ENCODE data around the gene ANKRD9. TPM values are rescaled to one million over a fixed set of nuclear protein-coding genes. Genes with fewer than 3 reads are reported as not detected.
"Not testable (repeated sequence)": the region's sequence is repeated elsewhere in the genome, so short reads cannot be mapped to it uniquely, and the experiment has no call there.

Gene ANKRD9
- total RNA-seq, 1 donor from 2014 or later, result 13.4 TPM

DNA sequence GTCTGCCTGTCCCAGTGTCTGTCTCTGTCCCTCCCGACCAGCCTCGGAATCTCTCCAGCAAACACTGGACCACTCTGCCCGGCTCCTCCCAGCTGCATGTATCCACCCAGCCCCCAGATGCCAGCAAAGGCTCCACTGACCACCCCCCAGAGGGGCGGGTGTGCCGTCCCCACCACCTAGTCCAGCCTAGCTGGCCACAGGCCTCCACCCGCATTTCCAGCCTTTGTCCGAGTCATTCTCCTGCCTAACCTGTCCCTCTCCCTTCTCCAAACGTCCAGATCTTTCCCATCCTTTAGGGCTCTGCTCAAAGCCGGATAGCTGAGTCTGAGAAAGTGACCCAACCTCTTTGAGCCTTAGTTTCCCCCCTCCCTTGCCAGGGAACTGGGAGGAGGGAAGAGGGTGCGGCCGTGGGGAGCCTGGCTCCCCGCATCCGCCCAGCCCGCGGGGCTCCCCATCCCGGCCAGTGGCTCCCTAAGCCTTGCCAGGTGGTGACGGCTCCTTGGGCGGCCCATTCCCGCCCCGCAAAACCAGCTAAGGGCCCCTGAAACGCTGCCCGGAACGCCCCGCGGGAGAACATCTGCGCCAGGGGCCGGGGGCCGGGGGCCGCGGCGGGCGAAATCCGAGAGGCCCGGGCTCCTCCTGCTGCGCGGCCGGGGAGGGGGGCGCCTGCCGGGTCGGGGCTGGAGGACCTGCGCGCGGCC is 34.6 kb upstream of the ANKRD9 start:
- Mint-ChIP-seq H3K4me1 (ENCODE audit: low read depth) (no peaks in the 10 kb centered on the region), H3K9me3 (no peaks in the 10 kb centered on the region), H3K27me3 (ENCODE audit: insufficient read depth) (peaks cover 38% of the 10 kb centered on the region), H3K36me3 (ENCODE audit: low read depth) (no peaks in the 10 kb centered on the region), H3K27ac (no peak overlapping the region), H3K4me3 (peak overlapping the region; percentile 22)
- intact Hi-C loops (cut with micrococcal nuclease), result no loop called here
- no peak for DNase-seq (ENCODE audit: low spot score)

- H3K4me3 Mint-ChIP-seq, result no peak overlapping the region
- H3K27ac Mint-ChIP-seq, result no peak overlapping the region
- H3K27me3 Mint-ChIP-seq (ENCODE audit: insufficient read depth), result peaks cover 20% of the 10 kb centered on the region
- H3K9me3 Mint-ChIP-seq, result no peaks in the 10 kb centered on the region
- DNase-seq (ENCODE audit: low spot score), result no peak
- H3K4me1 Mint-ChIP-seq (ENCODE audit: low read depth), result no peaks in the 10 kb centered on the region
- H3K36me3 Mint-ChIP-seq (ENCODE audit: low read depth), result no peaks in the 10 kb centered on the region
- intact Hi-C loops (cut with micrococcal nuclease), result no loop called here
These were observed 32.2 kb upstream of the ANKRD9 start for GRCh38 chr14:102541771-102542170.

GRCh38 chr14:102541029-102541491 is 31.5 kb upstream of the ANKRD9 start:
- H3K9me3 Mint-ChIP-seq; H3K4me1 Mint-ChIP-seq (ENCODE audit: low read depth): not testable (repeated sequence)
- H3K27me3 Mint-ChIP-seq (ENCODE audit: insufficient read depth), result peaks cover 15% of the 10 kb centered on the region

DNA sequence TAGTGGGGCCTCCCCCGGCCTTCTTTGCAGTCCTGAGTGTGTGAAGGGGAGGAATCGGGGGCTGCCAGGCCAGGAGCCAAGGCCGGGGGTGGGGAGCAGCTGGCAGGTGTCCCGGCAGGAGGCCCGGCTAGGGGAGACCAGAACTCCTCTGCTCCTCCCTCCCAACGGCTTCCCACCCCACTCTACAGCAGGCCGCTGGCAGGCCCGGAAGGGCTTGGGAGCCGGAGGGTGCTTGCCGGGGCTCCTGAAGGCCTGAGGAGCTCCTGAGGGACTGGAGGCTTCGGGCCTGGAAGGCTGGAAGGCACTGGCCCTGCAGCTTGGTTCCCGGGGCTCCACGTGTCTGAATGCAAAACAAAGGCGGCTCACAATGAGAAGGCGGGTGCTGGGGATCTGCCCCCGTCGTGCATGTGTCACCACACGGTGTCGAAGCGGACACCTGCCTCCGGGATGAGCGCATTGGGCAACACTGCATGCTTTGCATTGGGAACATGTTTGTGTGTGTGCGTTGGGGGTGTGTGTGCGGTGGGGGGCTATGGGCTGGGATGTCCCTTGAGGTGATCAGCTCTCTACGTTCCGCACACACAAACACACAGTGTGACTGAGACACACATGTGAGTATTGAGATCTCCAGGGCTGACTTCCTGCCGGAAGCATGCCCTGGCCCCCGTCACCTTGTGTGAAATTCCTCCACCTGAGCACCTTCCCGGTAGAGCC is 30.9 kb upstream of the ANKRD9 start:
- peaks cover 11% of the 10 kb centered on the region for H3K27me3 Mint-ChIP-seq (ENCODE audit: insufficient read depth)
- H3K27ac Mint-ChIP-seq, result no peak overlapping the region
- no peaks in the 10 kb centered on the region for H3K36me3 Mint-ChIP-seq (ENCODE audit: low read depth)
- intact Hi-C loops (cut with micrococcal nuclease), result no loop called here
- H3K4me1 Mint-ChIP-seq (ENCODE audit: low read depth), result no peaks in the 10 kb centered on the region
- no peak overlapping the region for H3K4me3 Mint-ChIP-seq
- no peak for DNase-seq (ENCODE audit: low spot score)
- no peaks in the 10 kb centered on the region for H3K9me3 Mint-ChIP-seq

More at GRCh38 chr14:102541029-102541491, 31.5 kb upstream of the ANKRD9 start:
- DNase-seq (ENCODE audit: low spot score); H3K36me3 Mint-ChIP-seq (ENCODE audit: low read depth); H3K4me3 Mint-ChIP-seq; intact Hi-C loops (cut with micrococcal nuclease); H3K27ac Mint-ChIP-seq: not testable (repeated sequence)

GRCh38 chr14:102539544-102540314 is 30.2 kb upstream of the ANKRD9 start:
- H3K9me3 Mint-ChIP-seq, result no peaks in the 10 kb centered on the region
- H3K27ac Mint-ChIP-seq, result no peak overlapping the region
- intact Hi-C loops (cut with micrococcal nuclease), result no loop called here
- H3K27me3 Mint-ChIP-seq (ENCODE audit: insufficient read depth), result peaks cover 7% of the 10 kb centered on the region
- no peaks in the 10 kb centered on the region for H3K36me3 Mint-ChIP-seq (ENCODE audit: low read depth)
- no peak overlapping the region for H3K4me3 Mint-ChIP-seq
- DNase-seq (ENCODE audit: low spot score), result no peak
- no peaks in the 10 kb centered on the region for H3K4me1 Mint-ChIP-seq (ENCODE audit: low read depth)

DNA sequence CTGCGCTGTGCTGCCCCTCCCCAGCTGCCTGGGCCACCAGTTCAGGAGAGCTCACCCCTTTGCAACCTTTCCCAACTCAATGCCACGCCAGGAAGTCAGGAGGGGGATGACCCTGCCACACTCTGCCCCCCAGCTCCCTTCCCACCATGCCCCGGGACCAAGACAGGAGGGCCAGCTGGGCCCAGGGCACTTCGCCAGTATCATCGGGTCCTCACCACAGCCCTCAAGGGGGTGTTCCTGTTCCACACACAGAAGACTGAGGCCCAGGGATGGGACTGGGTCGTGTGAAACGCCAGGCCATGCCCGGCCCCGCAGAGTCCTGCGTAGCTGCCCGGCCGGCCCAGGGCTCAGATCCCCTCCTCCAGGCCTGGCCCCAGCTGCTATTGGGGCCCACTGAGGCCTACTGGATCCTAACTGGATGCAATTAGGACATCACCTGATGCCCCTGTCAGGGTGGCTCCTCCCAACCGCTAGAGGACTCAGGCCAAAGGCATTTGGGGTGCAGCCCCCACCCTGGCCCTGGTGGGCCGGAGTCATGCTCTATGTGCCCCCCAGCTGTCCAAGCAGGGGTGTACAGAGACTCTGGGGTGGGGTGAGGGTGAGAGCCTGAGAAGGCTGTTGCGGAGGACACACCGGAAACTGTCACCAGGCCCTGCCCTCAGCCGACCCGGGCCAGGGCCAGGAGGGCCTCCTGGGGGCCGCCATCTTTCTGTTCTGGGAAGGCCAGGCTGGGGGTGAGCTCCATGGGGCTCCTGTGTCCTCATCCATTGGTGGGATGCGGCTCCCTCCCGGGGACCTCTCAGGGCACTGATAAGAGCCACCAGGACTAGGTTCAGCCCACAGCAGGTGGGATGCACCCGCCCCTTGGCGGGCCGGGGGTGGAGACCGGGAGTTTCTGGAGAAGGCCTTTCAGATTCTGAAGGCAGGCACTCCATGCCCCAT is 29.3 kb upstream of the ANKRD9 start:
- no peak overlapping the region for H3K4me3 Mint-ChIP-seq
- H3K36me3 Mint-ChIP-seq (ENCODE audit: low read depth), result no peaks in the 10 kb centered on the region
- H3K27ac Mint-ChIP-seq, result no peak overlapping the region
- no peaks in the 10 kb centered on the region for H3K9me3 Mint-ChIP-seq
- intact Hi-C loops (cut with micrococcal nuclease), result no loop called here
- no peaks in the 10 kb centered on the region for H3K4me1 Mint-ChIP-seq (ENCODE audit: low read depth)
- H3K27me3 Mint-ChIP-seq (ENCODE audit: insufficient read depth), result peaks cover 4% of the 10 kb centered on the region
- DNase-seq (ENCODE audit: low spot score), result no peak

DNA sequence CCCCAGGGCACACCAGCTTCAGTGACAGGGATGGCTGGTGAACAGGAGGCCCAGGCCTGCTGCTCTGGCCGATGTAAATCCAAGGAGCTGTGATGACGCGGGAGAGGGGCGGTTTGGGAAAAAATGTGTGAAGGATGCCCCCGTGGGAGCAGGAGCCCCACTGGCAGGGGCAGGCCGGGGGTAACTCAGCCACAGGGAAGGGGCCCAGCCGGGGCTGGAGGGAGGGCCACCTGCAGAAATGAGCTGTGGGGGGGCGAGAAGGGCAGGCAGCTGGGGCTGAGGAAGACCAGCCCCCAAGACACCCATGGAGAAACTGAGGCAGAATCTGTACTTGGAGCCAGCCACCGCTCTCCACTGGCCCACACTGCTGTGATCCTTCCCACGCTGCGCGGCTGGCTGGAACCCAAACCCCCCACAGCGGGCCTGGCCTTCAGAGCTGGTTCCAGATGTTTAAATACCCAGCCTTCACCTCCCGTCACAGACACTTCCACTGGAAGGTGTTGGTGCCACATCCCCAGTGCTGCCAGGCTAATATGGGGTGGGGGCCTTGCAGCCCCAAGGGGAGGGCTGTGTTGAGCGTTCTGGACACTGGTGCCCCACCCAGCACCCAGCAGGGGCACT is 28.5 kb upstream of the ANKRD9 start:
- no peaks in the 10 kb centered on the region for H3K9me3 Mint-ChIP-seq
- no peaks in the 10 kb centered on the region for H3K27me3 Mint-ChIP-seq (ENCODE audit: insufficient read depth)
- H3K36me3 Mint-ChIP-seq (ENCODE audit: low read depth), result no peaks in the 10 kb centered on the region
- H3K4me1 Mint-ChIP-seq (ENCODE audit: low read depth), result no peaks in the 10 kb centered on the region
- intact Hi-C loops (cut with micrococcal nuclease), result no loop called here
- DNase-seq (ENCODE audit: low spot score), result no peak
- no peak overlapping the region for H3K4me3 Mint-ChIP-seq
- H3K27ac Mint-ChIP-seq, result no peak overlapping the region

DNA sequence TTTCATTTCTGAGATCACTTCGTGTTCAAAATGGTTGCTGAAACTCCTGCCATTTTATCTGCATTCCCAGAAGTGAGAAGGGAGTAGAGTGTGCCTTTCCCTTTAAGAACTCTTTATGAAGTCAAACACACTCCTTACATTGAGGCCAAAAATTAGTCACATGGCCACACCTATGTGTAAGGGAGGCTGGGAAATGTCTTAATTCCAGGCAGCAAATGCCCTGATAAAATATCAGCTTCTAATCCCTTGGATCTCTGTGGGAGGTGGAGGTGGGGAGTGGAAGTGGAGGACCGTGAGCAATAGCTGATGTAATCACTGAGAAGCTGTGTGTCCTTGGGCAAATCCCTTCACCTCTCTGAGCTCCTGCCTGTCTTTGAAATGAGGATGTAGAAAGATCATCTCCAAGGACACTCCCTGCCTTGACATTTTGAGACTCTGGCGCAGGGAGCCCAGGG is 22.7 kb upstream of the ANKRD9 start:
- DNase-seq (ENCODE audit: low spot score), result no peak
- H3K4me1 Mint-ChIP-seq (ENCODE audit: low read depth), result peaks cover 6% of the 10 kb centered on the region
- intact Hi-C loops (cut with micrococcal nuclease), result no loop called here
- no peak overlapping the region for H3K4me3 Mint-ChIP-seq
- no peaks in the 10 kb centered on the region for H3K9me3 Mint-ChIP-seq
- no peaks in the 10 kb centered on the region for H3K36me3 Mint-ChIP-seq (ENCODE audit: low read depth)
- H3K27me3 Mint-ChIP-seq (ENCODE audit: insufficient read depth), result no peaks in the 10 kb centered on the region
- no peak overlapping the region for H3K27ac Mint-ChIP-seq

GRCh38 chr14:102530828-102531478 is 21.4 kb upstream of the ANKRD9 start:
- H3K36me3 Mint-ChIP-seq (ENCODE audit: low read depth), result no peaks in the 10 kb centered on the region
- H3K27ac Mint-ChIP-seq, result no peak overlapping the region
- intact Hi-C loops (cut with micrococcal nuclease), result no loop called here
- no peaks in the 10 kb centered on the region for H3K27me3 Mint-ChIP-seq (ENCODE audit: insufficient read depth)
- DNase-seq (ENCODE audit: low spot score), result no peak
- H3K9me3 Mint-ChIP-seq, result no peaks in the 10 kb centered on the region
- no peak overlapping the region for H3K4me3 Mint-ChIP-seq
- peaks cover 7% of the 10 kb centered on the region for H3K4me1 Mint-ChIP-seq (ENCODE audit: low read depth)

DNA sequence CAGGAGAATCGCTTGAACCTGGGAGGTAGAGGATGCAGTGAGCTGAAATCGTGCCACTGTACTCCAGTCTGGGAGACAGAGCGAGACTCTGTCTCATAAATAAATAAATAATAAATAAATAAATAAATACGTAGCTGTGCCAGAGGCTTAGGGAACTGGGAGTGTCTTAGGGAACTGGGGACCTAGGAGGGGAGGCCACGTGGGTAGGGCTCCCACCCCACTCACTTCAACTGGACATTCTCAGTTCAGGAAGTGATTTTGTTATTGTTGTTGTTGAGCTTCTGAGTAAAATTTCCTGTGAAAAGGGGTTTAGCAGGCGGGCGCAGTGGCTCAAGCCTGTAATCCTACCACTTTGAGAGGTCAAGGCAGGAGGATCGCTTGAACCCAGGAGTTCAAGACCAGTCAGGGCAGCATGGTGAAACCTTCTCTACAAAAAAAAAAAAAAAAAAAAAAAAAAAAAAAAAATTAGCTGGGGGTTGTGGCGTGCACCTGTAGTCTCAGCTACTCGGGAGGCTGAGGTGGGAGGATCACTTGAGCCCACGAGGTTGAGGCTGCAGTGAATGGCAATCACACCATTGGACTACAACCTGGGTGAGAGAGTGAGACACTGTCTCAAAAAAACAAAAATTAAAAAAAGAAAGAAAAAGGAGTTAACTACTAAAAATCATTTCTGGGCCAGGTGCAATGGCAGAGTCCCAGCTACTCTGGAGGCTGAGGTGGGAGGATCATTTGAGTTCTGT is 19.0 kb upstream of the ANKRD9 start:
- no peak overlapping the region for H3K4me3 Mint-ChIP-seq
- H3K9me3 Mint-ChIP-seq, result no peaks in the 10 kb centered on the region
- H3K36me3 Mint-ChIP-seq (ENCODE audit: low read depth), result no peaks in the 10 kb centered on the region
- peaks cover 23% of the 10 kb centered on the region for H3K4me1 Mint-ChIP-seq (ENCODE audit: low read depth)
- no peak for DNase-seq (ENCODE audit: low spot score)
- intact Hi-C loops (cut with micrococcal nuclease), result loop anchor here (10.0 kb wide), 3 partner anchors 246 to 714 kb away; partner anchors contain the start of gene TRAF3
- H3K27me3 Mint-ChIP-seq (ENCODE audit: insufficient read depth), result no peaks in the 10 kb centered on the region
- no peak overlapping the region for H3K27ac Mint-ChIP-seq

DNA sequence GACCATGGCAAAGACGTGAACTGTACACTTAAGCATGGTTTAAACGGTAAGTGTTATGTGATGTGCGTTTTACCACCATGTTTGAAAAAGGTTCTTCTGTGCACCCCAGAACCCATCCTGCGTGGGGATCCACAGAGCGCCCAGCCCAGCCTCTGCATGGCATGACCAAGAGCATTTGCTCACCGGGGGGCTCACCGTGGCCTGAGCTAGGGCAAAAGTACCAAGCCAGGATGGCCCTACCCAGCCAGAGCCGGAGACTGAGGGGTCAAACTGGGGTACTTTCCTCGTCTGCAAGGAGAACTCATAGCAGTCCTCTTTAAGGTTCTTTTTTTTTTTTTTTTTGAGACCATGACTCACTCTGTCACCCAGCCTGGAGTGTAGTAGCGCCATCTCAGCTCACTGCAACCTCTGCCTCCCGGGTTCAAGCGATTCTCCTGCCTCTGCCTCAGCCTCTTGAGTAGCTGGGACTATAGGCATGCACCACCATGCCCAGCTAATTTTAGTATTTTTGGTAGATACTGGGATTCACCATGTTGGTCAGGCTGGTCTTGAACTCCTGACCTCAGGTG is 16.4 kb upstream of the ANKRD9 start:
- Mint-ChIP-seq H3K27me3 (ENCODE audit: insufficient read depth) (peaks cover 2% of the 10 kb centered on the region), H3K36me3 (ENCODE audit: low read depth) (no peaks in the 10 kb centered on the region), H3K9me3 (no peaks in the 10 kb centered on the region), H3K27ac (peak overlapping the region; percentile 88), H3K4me3 (peak overlapping the region; percentile 92), H3K4me1 (ENCODE audit: low read depth) (peaks cover 31% of the 10 kb centered on the region)
- intact Hi-C loops (cut with micrococcal nuclease), result loop anchor here (10.0 kb wide), 3 partner anchors 249 to 711 kb away; partner anchors contain the start of gene TRAF3
- DNase-seq (ENCODE audit: low spot score), result no peak
